B cell (primary cell): ENCODE results near the gene CHST13. TPM values are rescaled to one million over a fixed set of nuclear protein-coding genes. Genes with fewer than 3 reads are reported as not detected.

Source experiments
- ATAC-seq: fragments of 200-7000 bp; cut with Tn5 transposase; one replicate; pipeline ENCODE4 v1.10.0; 2021; ENCODE audit warnings: low read depth, mild to moderate bottlenecking, moderate number of reproducible peaks, moderate library complexity
- CTCF ChIA-PET: fragments of 350-600 bp; sonication (Branson Sonifier 250); formaldehyde crosslinking; loops from one replicate; lab custom pipeline; 2021; ENCODE audit warnings: antibody characterized with exemption, inconsistent platforms; lab: Charles Lee
- POLR2A ChIA-PET: fragments of 350-600 bp; sonication (Branson Sonifier 250); formaldehyde crosslinking; loops from one replicate; lab custom pipeline; 2021; ENCODE audit warnings: antibody characterized with exemption; lab: Charles Lee
- DNase-seq: peaks from one replicate; pipeline ENCODE4 v3.0.0; 2013
- H2AFZ ChIP-seq: 2 replicates; pipeline ENCODE4 v1.6.1; 2012; ENCODE audit warnings: mild to moderate bottlenecking, low read depth, low read length; ENCODE audit not compliant: insufficient read depth, poor library complexity, severe bottlenecking
- H3K27ac ChIP-seq, 2 donors: 1 replicate in 1 of 2; 2 replicates in 1 of 2; pipeline ENCODE4 v1.5.1; 2012 to 2013; ENCODE audit warnings: low read length in 2 of 2, mild to moderate bottlenecking in 2 of 2, moderate library complexity in 1 of 2
- H3K27me3 ChIP-seq, 4 experiments: fragments of 200-600 bp in 1 of 4; sonication (generic) in 1 of 4; replicated peaks in 1 of 4; 1 replicate in 2 of 4; 2 replicates in 2 of 4; pipeline versions ENCODE4 v1.6.1 to v1.7.0; 2013 to 2016; ENCODE audit warnings: low read length in 3 of 4, mild to moderate bottlenecking in 2 of 4, mixed read lengths in 1 of 4, moderate library complexity in 1 of 4; ENCODE audit not compliant: insufficient read depth in 4 of 4, control insufficient read depth in 3 of 4; ENCODE audit errors: control extremely low read depth in 1 of 4
- H3K36me3 ChIP-seq, 2 experiments: replicated peaks in 1 of 2; 1 replicate in 1 of 2; 2 replicates in 1 of 2; pipeline versions ENCODE4 v1.6.1 to v1.7.1; 2013; ENCODE audit warnings: low read length in 1 of 2; ENCODE audit not compliant: insufficient read depth in 2 of 2, control insufficient read depth in 1 of 2; ENCODE audit errors: control extremely low read depth in 1 of 2, extremely low read depth in 1 of 2
- H3K4me1 ChIP-seq, 2 donors: fragments of 200-600 bp in 1 of 2; sonication (generic) in 1 of 2; 1 replicate in 1 of 2; 2 replicates in 1 of 2; pipeline versions ENCODE4 v1.5.1 to v1.6.1; 2013 to 2017; ENCODE audit warnings: low read length in 2 of 2; ENCODE audit not compliant: control insufficient read depth in 2 of 2, insufficient read depth in 2 of 2
- H3K4me2 ChIP-seq: replicated peaks from 2 replicates; pipeline ENCODE3; 2012; ENCODE audit warnings: mild to moderate bottlenecking, low read depth, low read length; ENCODE audit not compliant: poor library complexity, severe bottlenecking
- H3K4me3 ChIP-seq, 5 experiments: fragments of 200-600 bp in 1 of 5; sonication (generic) in 1 of 5; 1 replicate in 3 of 5; 2 replicates in 2 of 5; pipeline versions ENCODE4 v1.5.1 to v1.7.0; 2011 to 2016; ENCODE audit warnings: low read length in 4 of 5, mild to moderate bottlenecking in 4 of 5, low read depth in 2 of 5, control low read depth in 1 of 5, moderate library complexity in 1 of 5; ENCODE audit not compliant: insufficient read depth in 1 of 5; ENCODE audit errors: control extremely low read depth in 1 of 5, extremely low read depth in 1 of 5
- H3K79me2 ChIP-seq: fragments of 200-600 bp; sonication (generic); one replicate; pipeline ENCODE4 v1.6.0; 2016; ENCODE audit warnings: low read length; ENCODE audit not compliant: control insufficient read depth, insufficient read depth
- H3K9ac ChIP-seq: fragments of 200-600 bp; sonication (generic); 2 replicates; pipeline ENCODE4 v1.6.1; 2017; ENCODE audit warnings: mild to moderate bottlenecking, low read length, moderate library complexity
- H3K9me3 ChIP-seq, 3 donors: one replicate each; pipeline versions ENCODE4 v1.6.1 to v1.7.1; 2013; ENCODE audit warnings: low read length in 2 of 3; ENCODE audit not compliant: control insufficient read depth in 2 of 3, insufficient read depth in 1 of 3; ENCODE audit errors: control extremely low read depth in 1 of 3
- H4K20me1 ChIP-seq: 2 replicates; pipeline ENCODE4 v1.6.0; 2012; ENCODE audit warnings: mild to moderate bottlenecking, low read length; ENCODE audit not compliant: insufficient read depth, control insufficient read depth, poor library complexity, severe bottlenecking
- H3K27ac Mint-ChIP-seq: one replicate; pipeline ENCODE4 v1.8.0; 2021; ENCODE audit warnings: mixed read lengths
- H3K27me3 Mint-ChIP-seq: one replicate; pipeline ENCODE4 v1.8.0; 2021; ENCODE audit warnings: mixed read lengths
- H3K4me1 Mint-ChIP-seq: one replicate; pipeline ENCODE4 v1.8.0; 2021; ENCODE audit warnings: mixed read lengths
- H3K4me3 Mint-ChIP-seq: one replicate; pipeline ENCODE4 v1.8.0; 2021; ENCODE audit warnings: mixed read lengths
- H3K9me3 Mint-ChIP-seq: one replicate; pipeline ENCODE4 v1.8.0; 2022; ENCODE audit warnings: mixed read lengths; ENCODE audit not compliant: insufficient read depth
- EZH2 ChIP-seq: IDR thresholded peaks from 2 replicates; pipeline ENCODE4 v1.6.1; 2012; ENCODE audit warnings: borderline replicate concordance, low read depth, mild to moderate bottlenecking, moderate library complexity, low read length; ENCODE audit not compliant: insufficient read depth, poor library complexity, severe bottlenecking
- WGBS: methylation state at CpG from one replicate; pipeline ENCODE4 v1.1.5; 2013; ENCODE audit warnings: missing lambda C conversion rate; ENCODE audit not compliant: insufficient coverage; 5-methylcytosine and 5-hydroxymethylcytosine counted together
- intact Hi-C: fragments of 100-400 bp; cut with micrococcal nuclease; formaldehyde crosslinking; loops from one replicate; pipeline ENCODE4 v1.10.0; 2022
- polyA plus RNA-seq: library from polyadenylated mRNA; depleted of rRNA; stranded (reverse); fragments of >200 nt; gene quantifications from 2 replicates; pipeline ENCODE4 v1.2.3, GENCODE V29; 2012
- total RNA-seq, 2 donors: library from RNA; stranded (reverse); fragments of 120-200 nt in 1 of 2; gene quantifications; 1 replicate in 1 of 2; 2 replicates in 1 of 2; pipeline versions ENCODE4 v1.2.3 to v1.2.4, GENCODE V29; 2013 to 2022
- TF ChIP-seq, protein P1 (sequence below): fragments of 200-600 bp; IDR thresholded peaks from one replicate; pipeline ENCODE4 v1.8.0; 2022; ENCODE audit warnings: antibody characterized with exemption, mild to moderate bottlenecking

Gene CHST13
- total and polyA plus RNA-seq, 2 donors (not counting 1 experiment from before 2014, with no cell fraction given): 0.07 TPM; not detected in 1

GRCh38 chr3:126541628-126542339, 17.8 kb downstream of the CHST13 start:
- Mint-ChIP-seq H3K27me3 (peaks cover 6% of the 10 kb centered on the region), H3K4me3 (no peak overlapping the region), H3K27ac (no peak overlapping the region), H3K9me3 (no peaks in the 10 kb centered on the region), H3K4me1 (no peaks in the 10 kb centered on the region)
- ChIA-PET POLR2A (no interaction called here), CTCF (no interaction called here)
- H3K4me1 ChIP-seq: peaks cover 0 to 6% of the 10 kb centered on the region in 2 donors
- DNase-seq (no peak), ATAC-seq (no peak)
- H3K9me3 ChIP-seq: peaks cover 0 to 8% (median 0%) of the 10 kb centered on the region in 3 donors
- WGBS: 96% methylated on average over 101 of the region's 101 CpGs
- H2AFZ ChIP-seq: no peak overlapping the region
- H3K79me2 ChIP-seq: no peaks in the 10 kb centered on the region
- TF ChIP-seq, protein P1, sequence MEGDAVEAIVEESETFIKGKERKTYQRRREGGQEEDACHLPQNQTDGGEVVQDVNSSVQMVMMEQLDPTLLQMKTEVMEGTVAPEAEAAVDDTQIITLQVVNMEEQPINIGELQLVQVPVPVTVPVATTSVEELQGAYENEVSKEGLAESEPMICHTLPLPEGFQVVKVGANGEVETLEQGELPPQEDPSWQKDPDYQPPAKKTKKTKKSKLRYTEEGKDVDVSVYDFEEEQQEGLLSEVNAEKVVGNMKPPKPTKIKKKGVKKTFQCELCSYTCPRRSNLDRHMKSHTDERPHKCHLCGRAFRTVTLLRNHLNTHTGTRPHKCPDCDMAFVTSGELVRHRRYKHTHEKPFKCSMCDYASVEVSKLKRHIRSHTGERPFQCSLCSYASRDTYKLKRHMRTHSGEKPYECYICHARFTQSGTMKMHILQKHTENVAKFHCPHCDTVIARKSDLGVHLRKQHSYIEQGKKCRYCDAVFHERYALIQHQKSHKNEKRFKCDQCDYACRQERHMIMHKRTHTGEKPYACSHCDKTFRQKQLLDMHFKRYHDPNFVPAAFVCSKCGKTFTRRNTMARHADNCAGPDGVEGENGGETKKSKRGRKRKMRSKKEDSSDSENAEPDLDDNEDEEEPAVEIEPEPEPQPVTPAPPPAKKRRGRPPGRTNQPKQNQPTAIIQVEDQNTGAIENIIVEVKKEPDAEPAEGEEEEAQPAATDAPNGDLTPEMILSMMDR: no peak
- TF ChIP-seq EZH2: no peak
- no peaks in the 10 kb centered on the region for H3K27me3 ChIP-seq
- intact Hi-C loops: no loop called here
- H4K20me1 ChIP-seq: no peaks in the 10 kb centered on the region
- H3K36me3 ChIP-seq: no peaks in the 10 kb centered on the region
- H3K9ac ChIP-seq: no peak overlapping the region
- H3K4me2 ChIP-seq: no peak overlapping the region
- H3K27ac ChIP-seq: no peak overlapping the region
- H3K4me3 ChIP-seq: no peak overlapping the region
